ENCODE measurements around the gene NPR2. TPM values are rescaled to one million over a fixed set of nuclear protein-coding genes. Genes with fewer than 3 reads are reported as not detected.

NPR2 gene
- total RNA-seq, 1 experiment from 2014 or later: 3.9 TPM

- no peaks in the 10 kb centered on the region for H3K9me3 ChIP-seq (replicated peaks)
- H3K4me3 ChIP-seq: no peak overlapping the region
- DNase-seq (ENCODE audit: low read depth in 1 of 2, low spot score in 2 of 2): no peak
- H3K36me3 ChIP-seq: no peaks in the 10 kb centered on the region
- no peaks in the 10 kb centered on the region for H3K27me3 ChIP-seq (replicated peaks)
- H3K4me1 ChIP-seq (replicated peaks): no peaks in the 10 kb centered on the region
- H3K27ac ChIP-seq: no peak overlapping the region
Measured at GRCh38 chr9:35756275-35757225, 34.8 kb upstream of the NPR2 start.

- H3K27ac ChIP-seq: no peak overlapping the region
- no peaks in the 10 kb centered on the region for H3K36me3 ChIP-seq
- no peak for DNase-seq (ENCODE audit: low read depth in 1 of 2, low spot score in 2 of 2)
- H3K27me3 ChIP-seq (replicated peaks): no peaks in the 10 kb centered on the region
- H3K4me1 ChIP-seq (replicated peaks): no peaks in the 10 kb centered on the region
- H3K9me3 ChIP-seq (replicated peaks): no peaks in the 10 kb centered on the region
- no peak overlapping the region for H3K4me3 ChIP-seq
Measured at GRCh38 chr9:35757226-35757891, 34.0 kb upstream of the NPR2 start.

- Histone ChIP-seq H3K4me1 (replicated peaks) (no peaks in the 10 kb centered on the region), H3K27me3 (replicated peaks) (no peaks in the 10 kb centered on the region), H3K36me3 (no peaks in the 10 kb centered on the region), H3K4me3 (no peak overlapping the region), H3K9me3 (replicated peaks) (no peaks in the 10 kb centered on the region), H3K27ac (no peak overlapping the region)
- no peak for DNase-seq (ENCODE audit: low read depth in 1 of 2, low spot score in 2 of 2)
Measured at GRCh38 chr9:35757892-35758275, 33.5 kb upstream of the NPR2 start.

- no peaks in the 10 kb centered on the region for H3K4me1 ChIP-seq (replicated peaks)
- H3K9me3 ChIP-seq (replicated peaks): no peaks in the 10 kb centered on the region
- H3K4me3 ChIP-seq: no peak overlapping the region
- no peaks in the 10 kb centered on the region for H3K27me3 ChIP-seq (replicated peaks)
- no peak for DNase-seq (ENCODE audit: low read depth in 1 of 2, low spot score in 2 of 2)
- no peaks in the 10 kb centered on the region for H3K36me3 ChIP-seq
- H3K27ac ChIP-seq: no peak overlapping the region
Measured at GRCh38 chr9:35758475-35759050, 32.8 kb upstream of the NPR2 start.

- Histone ChIP-seq H3K4me1 (replicated peaks) (no peaks in the 10 kb centered on the region), H3K4me3 (no peak overlapping the region), H3K36me3 (no peaks in the 10 kb centered on the region), H3K9me3 (replicated peaks) (no peaks in the 10 kb centered on the region), H3K27me3 (replicated peaks) (no peaks in the 10 kb centered on the region), H3K27ac (no peak overlapping the region)
- no peak for DNase-seq (ENCODE audit: low read depth in 1 of 2, low spot score in 2 of 2)
Measured at GRCh38 chr9:35759795-35760194, 31.6 kb upstream of the NPR2 start.

GRCh38 chr9:35760651-35761050 lies 30.7 kb upstream of the NPR2 start:
- H3K4me3 ChIP-seq: no peak overlapping the region
- no peak overlapping the region for H3K27ac ChIP-seq
- DNase-seq (ENCODE audit: low read depth in 1 of 2, low spot score in 2 of 2): peak in 1 of 2 experiments; percentile 2

GRCh38 chr9:35763181-35763580 lies 28.2 kb upstream of the NPR2 start:
- no peak overlapping the region for H3K4me3 ChIP-seq
- H3K36me3 ChIP-seq: no peaks in the 10 kb centered on the region
- DNase-seq (ENCODE audit: low read depth in 1 of 2, low spot score in 2 of 2): no peak
- no peak overlapping the region for H3K27ac ChIP-seq
- H3K9me3 ChIP-seq (replicated peaks): no peaks in the 10 kb centered on the region
- H3K27me3 ChIP-seq (replicated peaks): no peaks in the 10 kb centered on the region
- H3K4me1 ChIP-seq (replicated peaks): no peaks in the 10 kb centered on the region

More at GRCh38 chr9:35760651-35761050, 30.7 kb upstream of the NPR2 start:
- Histone ChIP-seq H3K4me1 (replicated peaks) (no peaks in the 10 kb centered on the region), H3K36me3 (no peaks in the 10 kb centered on the region), H3K9me3 (replicated peaks) (no peaks in the 10 kb centered on the region), H3K27me3 (replicated peaks) (no peaks in the 10 kb centered on the region)

- Histone ChIP-seq H3K36me3 (no peaks in the 10 kb centered on the region), H3K4me3 (no peak overlapping the region), H3K9me3 (replicated peaks) (no peaks in the 10 kb centered on the region), H3K27ac (no peak overlapping the region), H3K4me1 (replicated peaks) (no peaks in the 10 kb centered on the region), H3K27me3 (replicated peaks) (no peaks in the 10 kb centered on the region)
- no peak for DNase-seq (ENCODE audit: low read depth in 1 of 2, low spot score in 2 of 2)
Measured at GRCh38 chr9:35763803-35764202, 27.6 kb upstream of the NPR2 start.

- no peaks in the 10 kb centered on the region for H3K36me3 ChIP-seq
- no peak for DNase-seq (ENCODE audit: low read depth in 1 of 2, low spot score in 2 of 2)
- no peaks in the 10 kb centered on the region for H3K27me3 ChIP-seq (replicated peaks)
- H3K4me1 ChIP-seq (replicated peaks): no peaks in the 10 kb centered on the region
- no peak overlapping the region for H3K4me3 ChIP-seq
- no peak overlapping the region for H3K27ac ChIP-seq
- H3K9me3 ChIP-seq (replicated peaks): no peaks in the 10 kb centered on the region
Measured at GRCh38 chr9:35766997-35767396, 24.4 kb upstream of the NPR2 start.

GRCh38 chr9:35767458-35767857 lies 23.9 kb upstream of the NPR2 start:
- H3K9me3 ChIP-seq (replicated peaks): no peaks in the 10 kb centered on the region

GRCh38 chr9:35769763-35770162 lies 21.6 kb upstream of the NPR2 start:
- no peak for DNase-seq (ENCODE audit: low read depth in 1 of 2, low spot score in 2 of 2)
- H3K9me3 ChIP-seq (replicated peaks): no peaks in the 10 kb centered on the region
- no peak overlapping the region for H3K4me3 ChIP-seq

More at GRCh38 chr9:35767458-35767857, 23.9 kb upstream of the NPR2 start:
- Histone ChIP-seq H3K4me1 (replicated peaks) (no peaks in the 10 kb centered on the region), H3K27me3 (replicated peaks) (no peaks in the 10 kb centered on the region), H3K27ac (no peak overlapping the region), H3K4me3 (no peak overlapping the region), H3K36me3 (no peaks in the 10 kb centered on the region)
- no peak for DNase-seq (ENCODE audit: low read depth in 1 of 2, low spot score in 2 of 2)

GRCh38 chr9:35771075-35771433 lies 20.3 kb upstream of the NPR2 start:
- Histone ChIP-seq H3K4me1 (replicated peaks) (no peaks in the 10 kb centered on the region), H3K36me3 (no peaks in the 10 kb centered on the region), H3K9me3 (replicated peaks) (no peaks in the 10 kb centered on the region), H3K27me3 (replicated peaks) (no peaks in the 10 kb centered on the region), H3K27ac (no peak overlapping the region), H3K4me3 (no peak overlapping the region)
- no peak for DNase-seq (ENCODE audit: low read depth in 1 of 2, low spot score in 2 of 2)

More at GRCh38 chr9:35769763-35770162, 21.6 kb upstream of the NPR2 start:
- H3K27me3 ChIP-seq (replicated peaks): no peaks in the 10 kb centered on the region
- H3K36me3 ChIP-seq: no peaks in the 10 kb centered on the region
- H3K4me1 ChIP-seq (replicated peaks): no peaks in the 10 kb centered on the region
- no peak overlapping the region for H3K27ac ChIP-seq

GRCh38 chr9:35771534-35771933 lies 19.9 kb upstream of the NPR2 start:
- DNase-seq (ENCODE audit: low read depth in 1 of 2, low spot score in 2 of 2): no peak
- Histone ChIP-seq H3K36me3 (no peaks in the 10 kb centered on the region), H3K27me3 (replicated peaks) (no peaks in the 10 kb centered on the region), H3K4me1 (replicated peaks) (no peaks in the 10 kb centered on the region), H3K9me3 (replicated peaks) (no peaks in the 10 kb centered on the region), H3K27ac (no peak overlapping the region), H3K4me3 (no peak overlapping the region)

GRCh38 chr9:35771943-35772342 lies 19.4 kb upstream of the NPR2 start:
- no peak for DNase-seq (ENCODE audit: low read depth in 1 of 2, low spot score in 2 of 2)
- no peaks in the 10 kb centered on the region for H3K27me3 ChIP-seq (replicated peaks)
- H3K36me3 ChIP-seq: no peaks in the 10 kb centered on the region
- H3K4me3 ChIP-seq: no peak overlapping the region
- H3K9me3 ChIP-seq (replicated peaks): no peaks in the 10 kb centered on the region
- H3K4me1 ChIP-seq (replicated peaks): no peaks in the 10 kb centered on the region
- no peak overlapping the region for H3K27ac ChIP-seq
